H1 (cell line): ENCODE measurements around the gene RPS21. TPM values are rescaled to one million over a fixed set of nuclear protein-coding genes. Genes with fewer than 3 reads are reported as not detected.
A peak's percentile ranks its signal among the peaks of the same experiment; 100 is the strongest.

Experiments used
- CBX8 ChIP-seq: fragments of 300-800, 300-1000 bp; sonication (generic); IDR thresholded peaks from 2 replicates; pipeline ENCODE4 v1.7.1; 2016; ENCODE audit warnings: low read depth, low read length, borderline replicate concordance
- CHD7 ChIP-seq: fragments of 300-600 bp; sonication (generic); IDR thresholded peaks from 2 replicates; pipeline ENCODE4 v1.7.1; 2012; ENCODE audit warnings: low read length, moderate library complexity, mild to moderate bottlenecking, inconsistent platforms; ENCODE audit not compliant: insufficient replicate concordance
- CTBP2 ChIP-seq: IDR thresholded peaks from 2 replicates; pipeline ENCODE4 v1.7.0; 2011; ENCODE audit warnings: borderline replicate concordance, mild to moderate bottlenecking, moderate library complexity, mixed read lengths, low read length; ENCODE audit not compliant: insufficient read depth, insufficient read length
- KDM4A ChIP-seq: IDR thresholded peaks from one replicate; pipeline ENCODE4 v1.7.1; 2012; ENCODE audit warnings: low read depth, mild to moderate bottlenecking, moderate library complexity, low read length, inconsistent platforms; ENCODE audit not compliant: severe bottlenecking
- KDM5A ChIP-seq: fragments of 200-600 bp; IDR thresholded peaks from 2 replicates; pipeline ENCODE4 v1.7.1; 2012; ENCODE audit warnings: mild to moderate bottlenecking, low read length, inconsistent platforms, mixed read lengths
- MAX ChIP-seq: IDR thresholded peaks from 2 replicates; pipeline ENCODE4 v1.6.1; 2012; ENCODE audit warnings: inconsistent platforms
- POLR2AphosphoS5 ChIP-seq: IDR thresholded peaks from 2 replicates; pipeline ENCODE4 v1.6.1; 2011; ENCODE audit warnings: low read depth, low read length
- RXRA ChIP-seq: IDR thresholded peaks from 2 replicates; pipeline ENCODE4 v1.6.1; 2011; ENCODE audit warnings: low read depth, mild to moderate bottlenecking, low read length, moderate library complexity; ENCODE audit not compliant: insufficient read depth
- SP1 ChIP-seq: IDR thresholded peaks from 2 replicates; pipeline ENCODE4 v1.6.1; 2011; ENCODE audit warnings: low read depth, low read length
- TAF1 ChIP-seq: IDR thresholded peaks from 2 replicates; pipeline ENCODE4 v1.6.1; 2011; ENCODE audit warnings: mild to moderate bottlenecking, low read depth, low read length
- polyA plus RNA-seq, 7 experiments: library from polyadenylated mRNA; depleted of rRNA in 3 of 7; stranded (reverse) in 5 of 7; unstranded in 2 of 7; fragments of >200 nt in 5 of 7; fragments of 200-250 nt in 2 of 7; gene quantifications; 1 replicate in 5 of 7; 2 replicates in 1 of 7; 4 replicates in 1 of 7; pipeline versions ENCODE4 v1.2.1 to v1.2.3, GENCODE V29; 2011 to 2013; ENCODE audit warnings: missing spikeins in 2 of 7, mixed read lengths in 2 of 7
- total RNA-seq: library from RNA; stranded (reverse); fragmentation: NEBNext Ultra II Directional; extraction: Animal tissue kit (Norgen Biotek cat#: 25700); gene quantifications from 2 replicates; pipeline ENCODE4 v1.2.1, GENCODE V29; 2021

RPS21 gene
- total and polyA plus RNA-seq, 2 of the 8 experiments (the other 6 are each of a cell fraction or from before 2014, with no cell fraction given): 1,787 to 7,219 TPM

GRCh38 chr20:62361799-62362589 is 24.9 kb upstream of the RPS21 start (continued):
- peak; percentile 91 for TF ChIP-seq CTBP2
- peak; percentile 61 for TF ChIP-seq MAX
- peak; percentile 62 for TF ChIP-seq TAF1
- no peak for TF ChIP-seq KDM5A
- peak; percentile 61; the same call in 1 of the 2 replicates for TF ChIP-seq RXRA
- no peak for TF ChIP-seq CBX8
- peak; percentile 44 for TF ChIP-seq KDM4A
- peak; percentile 88 for TF ChIP-seq SP1
- TF ChIP-seq CHD7: no peak
- TF ChIP-seq POLR2AphosphoS5: peak; percentile 83; the same call in 1 of the 2 replicates
